Thyroid gland (tissue), 4 donors: Measurements from ENCODE around the gene PCNT. TPM values are rescaled to one million over a fixed set of nuclear protein-coding genes. Genes with fewer than 3 reads are reported as not detected.

ENCODE experiments used
- DNase-seq, 2 donors: peaks; one replicate each; pipeline ENCODE4 v3.0.0-alpha.2; 2019
- H3K27ac ChIP-seq, 3 donors: fragments of 200-600 bp; sonication (generic); 1 replicate in 2 of 3; 2 replicates in 1 of 3; pipeline ENCODE4 v1.5.1; 2016 to 2019; ENCODE audit warnings: mild to moderate bottlenecking in 1 of 3, moderate library complexity in 1 of 3
- H3K27me3 ChIP-seq: fragments of 200-600 bp; sonication (generic); one replicate; pipeline ENCODE4 v1.5.1; 2019
- H3K36me3 ChIP-seq, 2 donors: fragments of 200-600 bp; sonication (generic); one replicate each; pipeline ENCODE4 v1.5.1; 2016 to 2019
- H3K4me1 ChIP-seq, 2 donors: fragments of 200-600 bp; sonication (generic); one replicate each; pipeline ENCODE4 v1.5.1; 2017 to 2019
- H3K4me3 ChIP-seq, 3 donors: fragments of 200-600 bp; sonication (generic); replicated peaks in 1 of 3; 1 replicate in 2 of 3; 2 replicates in 1 of 3; pipeline ENCODE4 v1.5.1; 2016; ENCODE audit warnings: mild to moderate bottlenecking in 1 of 3
- H3K9me3 ChIP-seq: fragments of 200-600 bp; sonication (generic); one replicate; pipeline ENCODE4 v1.5.1; 2017
- POLR2A ChIP-seq, 2 donors: fragments of 450-650 bp; IDR thresholded peaks; one replicate each; pipeline ENCODE4 v1.6.1; 2017; ENCODE audit warnings: antibody characterized with exemption in 2 of 2, mild to moderate bottlenecking in 2 of 2, moderate library complexity in 1 of 2
- WGBS, 2 donors: methylation state at CpG; one replicate each; pipeline ENCODE4 v1.1.5; 2017; 5-methylcytosine and 5-hydroxymethylcytosine counted together
- intact Hi-C: fragments of 100-400 bp; cut with DNase I; formaldehyde crosslinking; loops from one replicate; pipeline ENCODE4 v1.15.1; 2023
- total RNA-seq, 4 donors: library from RNA; depleted of rRNA; stranded (reverse); fragments of >200 nt; gene quantifications; one replicate each; pipeline ENCODE4 v1.2.3, GENCODE V29; 2016
- TF ChIP-seq, protein P1 (sequence below), 6 experiments: fragments of 200-600 bp in 3 of 6; fragments of 450-650 bp in 3 of 6; sonication (generic) in 3 of 6; IDR thresholded peaks; one replicate each; pipeline ENCODE4 v1.5.1; 2016 to 2019; ENCODE audit warnings: antibody characterized with exemption in 6 of 6, mild to moderate bottlenecking in 2 of 6, inconsistent platforms in 1 of 6, moderate library complexity in 1 of 6

The PCNT gene
- total RNA-seq, 4 donors from 2014 or later = 23.9 to 36.6 (median 33.2) TPM

DNA sequence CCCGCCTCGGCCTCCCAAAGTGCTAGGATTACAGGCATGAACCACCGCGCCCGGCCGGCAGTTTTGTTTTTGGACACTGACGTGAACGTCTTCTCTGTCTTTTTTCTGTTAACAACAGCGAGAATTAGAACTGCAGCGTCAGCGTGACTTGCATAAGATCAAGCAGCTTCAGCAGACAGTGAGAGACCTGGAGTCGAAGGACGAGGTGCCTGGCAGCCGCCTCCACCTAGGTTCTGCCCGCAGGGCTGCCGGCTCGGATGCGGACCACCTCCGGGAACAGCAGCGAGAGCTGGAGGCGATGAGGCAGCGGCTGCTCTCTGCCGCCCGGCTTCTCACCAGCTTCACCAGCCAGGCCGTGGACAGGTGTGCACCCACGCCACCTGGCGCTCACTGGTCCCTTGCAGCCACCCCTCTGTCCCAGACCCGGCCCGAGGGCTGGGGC, 111.9 kb downstream of the PCNT start:
- H3K27ac ChIP-seq = no peak overlapping the region
- TF ChIP-seq POLR2A (IDR thresholded peaks at IDR 0.05) = no peak
- TF ChIP-seq, protein P1, sequence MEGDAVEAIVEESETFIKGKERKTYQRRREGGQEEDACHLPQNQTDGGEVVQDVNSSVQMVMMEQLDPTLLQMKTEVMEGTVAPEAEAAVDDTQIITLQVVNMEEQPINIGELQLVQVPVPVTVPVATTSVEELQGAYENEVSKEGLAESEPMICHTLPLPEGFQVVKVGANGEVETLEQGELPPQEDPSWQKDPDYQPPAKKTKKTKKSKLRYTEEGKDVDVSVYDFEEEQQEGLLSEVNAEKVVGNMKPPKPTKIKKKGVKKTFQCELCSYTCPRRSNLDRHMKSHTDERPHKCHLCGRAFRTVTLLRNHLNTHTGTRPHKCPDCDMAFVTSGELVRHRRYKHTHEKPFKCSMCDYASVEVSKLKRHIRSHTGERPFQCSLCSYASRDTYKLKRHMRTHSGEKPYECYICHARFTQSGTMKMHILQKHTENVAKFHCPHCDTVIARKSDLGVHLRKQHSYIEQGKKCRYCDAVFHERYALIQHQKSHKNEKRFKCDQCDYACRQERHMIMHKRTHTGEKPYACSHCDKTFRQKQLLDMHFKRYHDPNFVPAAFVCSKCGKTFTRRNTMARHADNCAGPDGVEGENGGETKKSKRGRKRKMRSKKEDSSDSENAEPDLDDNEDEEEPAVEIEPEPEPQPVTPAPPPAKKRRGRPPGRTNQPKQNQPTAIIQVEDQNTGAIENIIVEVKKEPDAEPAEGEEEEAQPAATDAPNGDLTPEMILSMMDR (IDR thresholded peaks at IDR 0.05) = no peak
- H3K27me3 ChIP-seq = no peaks in the 10 kb centered on the region
- H3K36me3 ChIP-seq = peaks cover 11 to 33% of the 10 kb centered on the region in 2 donors
- intact Hi-C loops = no loop called here
- no peak for DNase-seq
- H3K4me3 ChIP-seq = no peak overlapping the region
- H3K4me1 ChIP-seq = no peaks in the 10 kb centered on the region
- 98 to 99% methylated on average over 26 to 27 of the region's 29 CpGs for WGBS, 2 donors
- H3K9me3 ChIP-seq = no peaks in the 10 kb centered on the region

DNA sequence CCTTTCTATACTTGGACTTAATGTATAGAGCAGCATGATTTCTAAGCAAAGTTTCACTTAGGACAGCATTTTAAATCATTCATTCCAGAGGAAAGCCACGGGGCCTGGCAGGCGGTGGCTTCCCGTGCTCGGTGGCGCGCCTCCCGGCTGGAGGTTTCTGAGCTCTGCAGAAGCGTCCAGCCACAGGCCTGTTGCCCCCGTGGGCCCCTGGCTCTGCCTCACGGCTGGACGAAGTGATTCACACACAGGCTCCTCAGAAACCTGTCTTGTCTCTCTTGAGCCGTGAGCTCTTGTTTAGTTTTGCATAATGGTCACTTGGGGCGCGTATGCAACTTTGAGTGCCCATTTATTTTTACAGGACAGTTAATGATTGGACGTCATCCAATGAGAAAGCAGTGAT, 112.7 kb downstream of the PCNT start:
- no peak for DNase-seq
- Histone ChIP-seq H3K36me3 (peaks cover 6 to 34% of the 10 kb centered on the region in 2 donors), H3K27ac (no peak overlapping the region), H3K4me1 (no peaks in the 10 kb centered on the region), H3K27me3 (no peaks in the 10 kb centered on the region), H3K4me3 (no peak overlapping the region), H3K9me3 (no peaks in the 10 kb centered on the region)
- intact Hi-C loops = no loop called here
- 63 to 76% methylated on average over 15 of the region's 15 CpGs for WGBS, 2 donors
- TF ChIP-seq, protein P1 (IDR thresholded peaks at IDR 0.05) = no peak
- no peak for TF ChIP-seq POLR2A (IDR thresholded peaks at IDR 0.05)

DNA sequence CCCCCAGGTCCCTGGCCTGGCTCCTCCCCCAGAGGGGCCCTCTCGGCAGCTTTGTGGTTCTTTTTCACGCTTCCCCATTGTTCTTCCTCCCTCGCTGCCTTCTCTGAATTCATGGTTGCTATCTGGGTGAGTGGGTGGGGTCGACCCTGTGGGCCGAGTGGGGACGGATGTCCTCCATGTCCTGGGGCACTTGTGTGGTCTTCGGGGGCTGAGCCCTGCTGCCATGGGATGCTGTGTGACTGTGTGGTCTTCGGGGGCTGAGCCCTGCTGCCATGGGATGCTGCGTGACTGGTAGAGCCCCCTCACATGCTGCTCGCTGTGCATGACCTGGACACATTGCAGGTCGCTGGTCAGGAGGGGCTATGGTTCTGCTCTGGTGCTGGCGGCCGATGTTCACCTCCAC, 113.1 kb downstream of the PCNT start:
- DNase-seq = no peak
- Histone ChIP-seq H3K9me3 (no peaks in the 10 kb centered on the region), H3K27ac (no peak overlapping the region), H3K27me3 (no peaks in the 10 kb centered on the region), H3K36me3 (peaks cover 6 to 31% of the 10 kb centered on the region in 2 donors), H3K4me3 (no peak overlapping the region), H3K4me1 (no peaks in the 10 kb centered on the region)
- WGBS, 2 donors = 84 to 86% methylated on average over 12 to 13 of the region's 13 CpGs
- intact Hi-C loops = no loop called here
- no peak for TF ChIP-seq POLR2A (IDR thresholded peaks at IDR 0.05)
- TF ChIP-seq, protein P1 (IDR thresholded peaks at IDR 0.05) = no peak

DNA sequence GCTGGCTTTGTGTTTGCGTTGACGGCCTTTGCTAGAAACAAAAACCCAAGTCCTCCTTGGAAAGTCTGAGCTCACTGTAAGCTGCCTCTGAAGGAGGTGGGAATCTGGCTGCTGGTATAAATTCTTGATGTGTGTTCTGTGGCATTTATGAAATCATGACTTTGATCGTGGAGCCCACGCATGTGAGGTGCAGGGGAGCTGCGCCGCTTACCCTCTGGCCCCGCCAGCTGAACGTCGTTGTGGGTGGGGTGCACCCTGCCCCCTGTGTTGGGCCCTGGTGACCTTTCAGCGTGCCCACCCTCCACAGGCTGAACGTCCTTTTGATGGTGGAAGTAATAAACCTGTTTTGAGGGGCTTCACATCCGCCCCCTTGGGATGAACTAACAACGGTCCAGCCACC, 113.6 kb downstream of the PCNT start:
- H3K27ac ChIP-seq = no peak overlapping the region
- H3K4me3 ChIP-seq = no peak overlapping the region
- intact Hi-C loops = no loop called here
- TF ChIP-seq POLR2A (IDR thresholded peaks at IDR 0.05) = no peak
- TF ChIP-seq, protein P1 (IDR thresholded peaks at IDR 0.05) = no peak
- peaks cover 6 to 28% of the 10 kb centered on the region in 2 donors for H3K36me3 ChIP-seq
- no peak for DNase-seq
- 85 to 89% methylated on average over 13 of the region's 13 CpGs for WGBS, 2 donors
- H3K4me1 ChIP-seq = no peaks in the 10 kb centered on the region
- no peaks in the 10 kb centered on the region for H3K27me3 ChIP-seq
- H3K9me3 ChIP-seq = no peaks in the 10 kb centered on the region

DNA sequence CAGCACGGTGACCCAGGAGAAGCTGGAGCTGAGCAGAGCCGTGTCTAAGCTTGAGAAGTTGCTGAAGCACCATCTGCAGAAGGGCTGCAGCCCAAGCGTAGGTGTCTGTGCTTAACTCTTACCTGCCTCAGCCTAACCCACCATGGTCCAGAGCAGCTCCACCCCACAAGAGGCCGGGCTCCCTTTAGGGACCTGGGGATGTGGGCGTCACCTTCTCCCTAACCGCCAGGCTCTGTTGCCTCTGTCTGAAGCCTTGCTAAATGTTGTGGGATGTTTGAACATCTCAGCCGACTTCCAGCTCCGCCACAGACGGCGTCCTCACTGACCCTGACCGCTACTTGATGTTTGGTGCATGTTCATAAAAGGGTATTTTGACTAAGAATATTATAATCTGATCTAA, 114.3 kb downstream of the PCNT start:
- TF ChIP-seq, protein P1 (IDR thresholded peaks at IDR 0.05) = no peak
- no peak for TF ChIP-seq POLR2A (IDR thresholded peaks at IDR 0.05)
- Histone ChIP-seq H3K27ac (no peak overlapping the region), H3K27me3 (no peaks in the 10 kb centered on the region), H3K36me3 (peaks cover 6 to 27% of the 10 kb centered on the region in 2 donors), H3K4me3 (no peak overlapping the region), H3K4me1 (no peaks in the 10 kb centered on the region), H3K9me3 (no peaks in the 10 kb centered on the region)
- 96% methylated on average over 11 of the region's 11 CpGs for WGBS, 2 donors
- no peak for DNase-seq
- intact Hi-C loops = no loop called here
